GM21786 (cell line): ENCODE measurements around the gene SLC35G3.
"Not testable (repeated sequence)": the region's sequence is repeated elsewhere in the genome, so short reads cannot be mapped to it uniquely, and the experiment has no call there.

Experiments used
- ATAC-seq: cut with Tn5 transposase; IDR thresholded peaks from one replicate; pipeline ENCODE4 v1.9.1; 2021; ENCODE audit not compliant: unreplicated experiment

Gene SLC35G3

DNA sequence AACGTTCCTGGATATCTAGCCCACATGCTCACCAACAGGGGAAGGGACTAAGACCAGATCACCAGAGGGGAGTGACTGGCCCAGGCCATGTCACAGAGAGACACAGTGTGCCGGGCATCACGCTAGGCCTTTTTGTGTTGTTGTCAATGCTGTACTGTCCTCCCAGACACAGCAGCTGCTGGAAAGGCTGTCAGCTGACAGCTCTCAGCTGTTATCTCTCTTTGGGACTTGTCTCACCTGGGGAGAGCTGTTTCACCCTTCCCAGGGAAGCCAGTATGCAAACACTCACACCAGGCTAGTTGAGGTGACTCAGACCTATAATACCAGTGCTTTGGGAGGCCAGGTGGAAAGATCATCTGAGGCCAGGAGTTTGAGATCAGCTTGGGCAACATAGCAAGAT is 27.1 kb downstream of the SLC35G3 start:
- no peak for ATAC-seq

- no peak for ATAC-seq
These were observed 27.7 kb downstream of the SLC35G3 start for GRCh38 chr17:35166526-35166925.

DNA sequence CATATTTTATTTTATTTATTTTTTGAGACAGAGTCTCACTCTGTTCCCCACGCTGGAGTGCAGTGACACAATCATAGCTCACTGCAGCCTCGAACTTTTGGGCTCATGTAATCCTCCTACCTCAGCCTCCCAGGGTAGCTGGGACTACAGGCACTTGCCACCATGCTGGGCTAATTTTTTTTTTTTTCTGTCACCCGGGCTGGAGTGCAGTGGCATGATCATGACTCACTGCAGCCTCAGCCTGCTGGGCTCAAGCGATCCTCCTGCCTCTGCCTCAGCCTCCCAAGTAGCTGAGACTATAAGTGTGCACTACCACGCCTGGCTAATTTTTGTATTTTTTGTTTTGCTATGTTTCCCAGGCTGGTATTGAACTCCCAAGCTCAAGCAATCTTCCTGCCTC is 29.5 kb downstream of the SLC35G3 start:
- no peak for ATAC-seq

DNA sequence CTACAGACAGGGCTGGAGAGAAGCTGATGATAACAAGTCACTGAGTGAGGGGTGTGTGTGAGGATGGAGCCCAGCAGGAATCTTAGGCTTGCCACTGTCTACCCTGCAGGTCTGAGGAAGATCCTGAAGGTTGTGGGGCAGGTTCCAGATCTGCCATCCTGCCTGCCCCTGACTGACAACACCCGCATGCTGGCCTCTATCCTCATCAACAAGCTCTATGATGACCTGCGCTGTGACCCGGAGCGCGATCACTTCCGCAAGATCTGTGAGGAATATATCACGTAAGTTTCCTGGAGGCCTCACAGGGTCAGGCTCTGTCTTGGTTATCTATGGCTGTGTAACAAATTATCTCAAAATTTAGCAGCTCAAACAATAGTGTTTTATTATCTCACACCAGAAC is 30.3 kb downstream of the SLC35G3 start:
- no peak for ATAC-seq

GRCh38 chr17:35162755-35163154 is 31.4 kb downstream of the SLC35G3 start:
- ATAC-seq = no peak

GRCh38 chr17:35161281-35161761 is 32.9 kb downstream of the SLC35G3 start:
- no peak for ATAC-seq

DNA sequence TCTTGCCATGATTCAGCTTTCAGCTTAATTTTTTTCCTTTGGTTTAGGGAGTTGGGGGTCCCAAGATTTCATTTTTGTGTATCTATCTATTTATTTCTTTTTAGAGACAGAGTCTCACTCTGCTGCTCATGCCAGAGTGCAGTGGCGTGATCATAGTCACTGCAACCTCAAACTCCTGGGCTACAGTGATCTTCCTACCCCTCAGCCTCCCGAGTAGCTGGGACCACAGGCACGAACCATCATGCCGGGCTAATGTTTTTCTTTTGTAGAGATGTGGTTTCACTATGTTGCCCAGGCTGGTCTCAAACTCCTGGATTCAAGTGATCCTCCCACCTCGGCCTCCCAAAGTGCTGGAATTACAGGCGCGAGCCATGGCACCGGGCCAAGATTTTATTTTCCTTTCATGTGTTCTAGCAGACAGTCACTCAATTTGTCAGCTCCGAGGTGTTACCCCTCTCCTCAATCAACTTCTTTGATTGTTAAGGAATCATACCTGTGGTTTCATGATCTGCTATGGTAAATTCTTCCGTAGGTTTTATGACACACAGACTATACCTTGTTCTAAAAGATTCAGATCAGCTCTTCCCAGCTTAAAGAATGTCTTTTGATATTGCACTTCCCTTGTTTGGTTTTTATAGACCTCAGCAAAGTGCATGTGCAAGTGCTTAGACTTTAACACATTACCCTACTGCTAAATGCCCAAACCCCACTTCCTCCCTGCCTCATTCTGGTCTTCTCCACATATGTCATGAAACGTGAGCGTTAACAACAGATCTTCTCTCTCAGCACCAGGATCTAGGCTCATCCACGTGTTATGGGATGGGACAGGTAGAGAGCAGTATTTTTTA is 33.6 kb downstream of the SLC35G3 start:
- no peak for ATAC-seq

GRCh38 chr17:35159940-35160339 is 34.3 kb downstream of the SLC35G3 start:
- ATAC-seq = no peak

DNA sequence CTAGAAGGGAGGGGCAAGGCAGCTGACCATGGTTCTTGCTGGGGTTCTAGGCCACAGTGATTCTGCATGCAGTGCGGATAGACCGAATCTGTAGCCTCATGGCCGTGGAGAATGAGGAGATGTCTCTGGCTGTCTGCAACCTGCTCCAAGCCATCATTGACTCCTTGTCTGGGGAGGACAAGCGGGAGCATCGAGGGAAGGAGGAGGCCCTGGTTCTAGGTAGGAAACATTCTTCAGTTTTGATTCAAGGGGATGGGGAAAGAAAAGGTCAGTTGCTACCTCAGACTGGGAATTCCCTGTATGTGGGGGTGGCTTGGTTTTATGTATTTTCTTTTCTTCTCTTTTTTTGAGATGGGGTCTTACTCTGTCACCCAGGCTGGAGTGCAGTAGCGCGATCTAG is 38.9 kb downstream of the SLC35G3 start:
- no peak for ATAC-seq

- ATAC-seq = no peak
These were observed 39.7 kb downstream of the SLC35G3 start for GRCh38 chr17:35154196-35155165.

DNA sequence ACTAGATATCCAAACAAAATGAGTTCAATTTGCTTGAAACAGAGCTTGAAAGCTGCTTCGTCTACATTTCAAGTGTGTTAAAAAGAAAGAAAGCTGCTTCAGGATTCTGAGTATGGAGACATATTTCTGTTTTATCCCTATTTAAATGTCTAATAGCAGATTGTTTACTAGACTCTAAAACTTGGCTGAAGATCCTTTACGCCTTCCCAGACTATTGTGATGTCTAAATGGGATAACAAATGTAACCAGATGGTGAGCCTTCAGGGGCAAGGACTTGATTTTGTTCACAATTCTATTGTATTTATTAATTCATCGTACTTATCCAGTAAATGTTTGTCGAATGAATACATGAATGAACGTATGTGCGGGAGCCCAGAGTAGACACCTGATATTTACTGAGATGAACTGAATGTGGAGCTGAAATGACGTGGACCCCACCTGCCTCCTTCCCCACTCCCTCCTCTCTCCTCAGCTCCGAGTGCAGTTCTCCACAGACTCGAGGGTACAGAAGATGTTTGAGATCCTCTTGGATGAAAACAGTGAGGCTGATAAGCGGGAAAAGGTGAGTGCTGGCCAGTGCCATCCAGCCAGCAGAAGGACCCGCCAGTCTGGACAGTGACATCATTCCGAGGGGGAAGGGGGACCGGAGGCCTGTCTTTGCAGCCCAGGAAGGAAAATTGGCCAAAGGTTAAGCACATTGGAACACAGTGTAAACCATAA is 41.6 kb downstream of the SLC35G3 start:
- no peak for ATAC-seq

DNA sequence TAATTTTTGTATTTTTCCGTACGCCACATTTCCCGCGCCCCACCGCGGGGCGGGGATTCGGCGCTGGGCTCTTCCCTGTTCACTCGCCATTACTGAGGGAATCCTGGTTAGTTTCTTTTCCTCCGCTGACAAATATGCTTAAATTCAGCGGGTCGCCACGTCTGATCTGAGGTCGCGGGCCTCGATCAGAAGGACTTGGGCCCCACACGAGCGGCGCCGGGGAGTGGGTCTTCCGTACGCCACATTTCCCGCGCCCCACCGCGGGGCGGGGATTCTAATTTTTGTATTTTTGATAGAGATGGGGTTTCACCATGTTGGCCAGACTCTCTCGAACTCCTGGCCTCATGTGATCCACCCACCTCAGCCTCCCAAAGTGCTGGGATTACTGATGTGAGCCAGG is 43.1 kb downstream of the SLC35G3 start:
- not testable (repeated sequence) for ATAC-seq

DNA sequence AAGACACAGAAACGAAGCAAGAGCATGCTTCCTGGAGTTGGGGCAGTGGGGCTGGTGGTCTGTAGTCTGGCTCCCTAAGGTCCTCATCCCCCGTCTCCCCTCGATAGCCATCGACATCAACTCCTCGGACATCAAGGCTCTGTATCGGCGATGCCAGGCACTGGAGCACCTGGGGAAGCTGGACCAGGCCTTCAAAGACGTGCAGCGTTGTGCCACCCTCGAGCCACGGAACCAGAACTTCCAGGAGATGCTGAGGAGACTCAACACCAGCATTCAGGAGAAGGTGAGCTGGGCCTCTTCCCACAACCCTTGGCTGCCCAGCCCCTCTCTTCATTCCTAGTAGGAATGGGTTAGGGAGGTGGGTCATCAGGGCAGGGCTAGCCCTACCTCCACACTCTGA is 44.3 kb downstream of the SLC35G3 start:
- no peak for ATAC-seq

GRCh38 chr17:35148144-35148543 is 46.0 kb downstream of the SLC35G3 start:
- no peak for ATAC-seq

DNA sequence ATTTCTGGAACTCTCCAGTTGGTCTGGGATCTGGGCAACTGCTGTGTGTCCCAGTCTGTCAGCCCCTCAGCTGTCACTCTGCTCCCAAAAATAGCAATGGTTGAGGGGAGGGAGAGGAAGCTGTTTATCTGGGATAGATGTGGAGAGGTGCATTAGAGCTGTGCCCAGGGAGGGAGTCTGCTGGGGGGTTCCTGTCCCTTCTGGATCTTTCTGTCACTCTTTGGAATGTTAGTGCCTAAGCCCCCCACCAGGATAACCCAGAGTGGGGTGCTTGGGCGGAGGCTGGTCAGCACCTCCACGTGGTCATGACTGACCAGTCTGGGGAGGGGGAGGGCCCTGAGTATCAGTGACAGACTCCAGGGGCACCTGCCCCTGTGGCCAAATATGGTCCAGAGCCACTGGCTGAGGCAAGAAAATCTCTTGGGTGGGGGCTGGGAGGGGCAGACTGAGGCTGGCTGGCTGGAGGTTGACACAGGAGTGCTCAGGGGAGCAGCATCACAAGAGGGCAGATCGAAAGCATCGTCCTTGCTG is 46.8 kb downstream of the SLC35G3 start, which contains the start of gene UNC45B:
Gene UNC45B, plus strand, starts transcription at position 443 of the 531 bp plus-strand sequence. CDS start 447 bp downstream, outside the sequence.
- ATAC-seq = no peak

- no peak for ATAC-seq
These were observed 47.9 kb downstream of the SLC35G3 start for GRCh38 chr17:35146214-35146833.

GRCh38 chr17:35144840-35145239 is 49.4 kb downstream of the SLC35G3 start:
- no peak for ATAC-seq
